Gastroesophageal sphincter (tissue), 3 donors: ENCODE measurements around the gene POLDIP2.

Experiments
- EP300 ChIP-seq: sonication (generic); formaldehyde crosslinking; IDR thresholded peaks from one replicate; pipeline ENCODE4 v1.6.1; 2017; ENCODE audit warnings: antibody characterized with exemption, mild to moderate bottlenecking
- TF ChIP-seq, protein P1 (sequence below), 4 experiments: fragments of 200-600 bp in 2 of 4; fragments of 450-650 bp in 2 of 4; sonication (generic) in 1 of 4; IDR thresholded peaks; one replicate each; pipeline ENCODE4 v1.5.1; 2017 to 2019; ENCODE audit warnings: antibody characterized with exemption in 4 of 4, mild to moderate bottlenecking in 2 of 4, moderate library complexity in 2 of 4

DNA sequence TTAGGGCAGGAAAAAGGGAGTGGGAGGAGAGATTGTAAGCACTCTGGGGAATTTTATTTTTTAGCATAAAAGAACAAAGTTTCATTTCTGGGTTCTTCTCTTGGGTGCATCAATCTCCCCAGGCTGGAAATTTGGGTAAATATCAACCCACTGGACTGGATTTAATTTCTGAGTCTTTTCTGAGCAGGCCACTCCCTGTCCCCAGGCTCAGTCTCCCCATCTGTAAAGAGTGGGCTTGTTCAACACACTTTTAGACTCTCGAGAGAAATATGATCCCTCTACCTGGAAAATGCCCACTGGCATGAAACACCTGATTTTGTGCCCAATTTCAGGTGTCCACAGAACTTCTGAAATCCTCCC, 13.4 kb upstream of the POLDIP2 start:
- TF ChIP-seq, protein P1, sequence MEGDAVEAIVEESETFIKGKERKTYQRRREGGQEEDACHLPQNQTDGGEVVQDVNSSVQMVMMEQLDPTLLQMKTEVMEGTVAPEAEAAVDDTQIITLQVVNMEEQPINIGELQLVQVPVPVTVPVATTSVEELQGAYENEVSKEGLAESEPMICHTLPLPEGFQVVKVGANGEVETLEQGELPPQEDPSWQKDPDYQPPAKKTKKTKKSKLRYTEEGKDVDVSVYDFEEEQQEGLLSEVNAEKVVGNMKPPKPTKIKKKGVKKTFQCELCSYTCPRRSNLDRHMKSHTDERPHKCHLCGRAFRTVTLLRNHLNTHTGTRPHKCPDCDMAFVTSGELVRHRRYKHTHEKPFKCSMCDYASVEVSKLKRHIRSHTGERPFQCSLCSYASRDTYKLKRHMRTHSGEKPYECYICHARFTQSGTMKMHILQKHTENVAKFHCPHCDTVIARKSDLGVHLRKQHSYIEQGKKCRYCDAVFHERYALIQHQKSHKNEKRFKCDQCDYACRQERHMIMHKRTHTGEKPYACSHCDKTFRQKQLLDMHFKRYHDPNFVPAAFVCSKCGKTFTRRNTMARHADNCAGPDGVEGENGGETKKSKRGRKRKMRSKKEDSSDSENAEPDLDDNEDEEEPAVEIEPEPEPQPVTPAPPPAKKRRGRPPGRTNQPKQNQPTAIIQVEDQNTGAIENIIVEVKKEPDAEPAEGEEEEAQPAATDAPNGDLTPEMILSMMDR (IDR thresholded peaks at IDR 0.05), result no peak
- TF ChIP-seq EP300, result no peak
